ENCODE results near the gene PAPSS2. TPM values are rescaled to one million over a fixed set of nuclear protein-coding genes. Genes with fewer than 3 reads are reported as not detected.
"Not testable (repeated sequence)": the region's sequence is repeated elsewhere in the genome, so short reads cannot be mapped to it uniquely, and the experiment has no call there.

The PAPSS2 gene
- total RNA-seq, 2 donors from 2014 or later: 16.9 to 17.5 TPM

GRCh38 chr10:87729940-87730339 lies 70.3 kb downstream of the PAPSS2 start:
- Histone ChIP-seq H3K27ac (no peak overlapping the region), H3K9me3 (no peaks in the 10 kb centered on the region), H3K4me1 (peaks cover 2% of the 10 kb centered on the region), H3K4me3 (no peak overlapping the region), H3K27me3 (no peaks in the 10 kb centered on the region), H3K36me3 (replicated peaks in 1 of 2; ENCODE audit: insufficient read depth in 1 of 2, low read depth in 2 of 2) (peaks cover 0 to 2% of the 10 kb centered on the region in 2 donors)
- DNase-seq (no peak), ATAC-seq (no peak)
- no peak for TF ChIP-seq CTCF (IDR thresholded peaks at IDR 0.05)
- no peak for TF ChIP-seq POLR2A (IDR thresholded peaks at IDR 0.05)
- WGBS, 2 donors: 76 to 80% methylated on average over 6 of the region's 6 CpGs
- intact Hi-C loops (cut with DNase I): loop anchor here (5.0 to 10.0 kb wide), 2 partner anchors 68 to 195 kb away; no protein-coding TSS in a partner anchor

GRCh38 chr10:87733081-87733480 lies 73.4 kb downstream of the PAPSS2 start:
- H3K27ac ChIP-seq: peak overlapping the region in 1 of 4 donors; percentile 15
- peaks cover 8% of the 10 kb centered on the region for H3K4me1 ChIP-seq
- WGBS, 2 donors: 55 to 74% methylated on average over 5 of the region's 5 CpGs
- no peaks in the 10 kb centered on the region for H3K27me3 ChIP-seq
- no peaks in the 10 kb centered on the region for H3K9me3 ChIP-seq
- no peak for TF ChIP-seq POLR2A (IDR thresholded peaks at IDR 0.05)
- TF ChIP-seq CTCF (IDR thresholded peaks at IDR 0.05): no peak
- intact Hi-C loops (cut with DNase I): loop anchor here (5.0 to 10.0 kb wide), 2 partner anchors 71 to 198 kb away; no protein-coding TSS in a partner anchor
- ATAC-seq: peak; percentile 58
- H3K36me3 ChIP-seq (replicated peaks in 1 of 2; ENCODE audit: insufficient read depth in 1 of 2, low read depth in 2 of 2): no peaks in the 10 kb centered on the region
- peak in 1 of 4 donors; percentile 44 for DNase-seq
- H3K4me3 ChIP-seq: no peak overlapping the region

- WGBS, 2 donors: 39 to 42% methylated on average over 7 of the region's 7 CpGs
- Histone ChIP-seq H3K4me3 (no peak overlapping the region), H3K4me1 (peaks cover 15% of the 10 kb centered on the region), H3K27ac (no peak overlapping the region), H3K36me3 (replicated peaks in 1 of 2; ENCODE audit: insufficient read depth in 1 of 2, low read depth in 2 of 2) (no peaks in the 10 kb centered on the region), H3K27me3 (no peaks in the 10 kb centered on the region), H3K9me3 (no peaks in the 10 kb centered on the region)
- ATAC-seq (peak; percentile 80), DNase-seq (peak; percentile 18 to 38 (median 26))
- intact Hi-C loops (cut with DNase I): loop anchor here (5.0 to 10.0 kb wide), 2 partner anchors 73 to 200 kb away; no protein-coding TSS in a partner anchor
- TF ChIP-seq CTCF (IDR thresholded peaks at IDR 0.05) (peak; percentile 49 to 90 (median 82)), POLR2A (IDR thresholded peaks at IDR 0.05) (no peak)
These were observed 75.5 kb downstream of the PAPSS2 start for GRCh38 chr10:87734987-87735827.

GRCh38 chr10:87738253-87738652 lies 78.6 kb downstream of the PAPSS2 start:
- H3K27me3 ChIP-seq; H3K36me3 ChIP-seq (replicated peaks in 1 of 2; ENCODE audit: insufficient read depth in 1 of 2, low read depth in 2 of 2); H3K9me3 ChIP-seq; ATAC-seq; H3K4me3 ChIP-seq; DNase-seq; H3K27ac ChIP-seq: not testable (repeated sequence)
- peaks cover 25% of the 10 kb centered on the region for H3K4me1 ChIP-seq
- intact Hi-C loops (cut with DNase I): loop anchor here (10.0 kb wide), 1 partner anchor 203 kb away; no protein-coding TSS in a partner anchor
- 94 to 100% methylated on average over 1 of the region's 1 CpG for WGBS, 2 donors

- Histone ChIP-seq H3K27ac (peak overlapping the region in 1 of 4 donors; percentile 30), H3K4me1 (peaks cover 25% of the 10 kb centered on the region), H3K36me3 (replicated peaks in 1 of 2; ENCODE audit: insufficient read depth in 1 of 2, low read depth in 2 of 2) (no peaks in the 10 kb centered on the region), H3K27me3 (no peaks in the 10 kb centered on the region), H3K4me3 (no peak overlapping the region), H3K9me3 (no peaks in the 10 kb centered on the region)
- DNase-seq: no peak
- intact Hi-C loops (cut with DNase I): loop anchor here (10.0 kb wide), 1 partner anchor 205 kb away; no protein-coding TSS in a partner anchor
- TF ChIP-seq POLR2A (IDR thresholded peaks at IDR 0.05) (no peak), CTCF (IDR thresholded peaks at IDR 0.05) (no peak)
- no peak for ATAC-seq
- 65 to 80% methylated on average over 4 of the region's 4 CpGs for WGBS, 2 donors
These were observed 80.0 kb downstream of the PAPSS2 start for GRCh38 chr10:87739703-87740102.

Data from body of pancreas (tissue), 4 donors.